HG03066 (cell line): Measurements from ENCODE around the gene SDE2.
A peak's percentile ranks its signal among the peaks of the same experiment; 100 is the strongest.
"Not testable (repeated sequence)": the region's sequence is repeated elsewhere in the genome, so short reads cannot be mapped to it uniquely, and the experiment has no call there.

Experiments
- ATAC-seq: cut with Tn5 transposase; IDR thresholded peaks from one replicate; pipeline ENCODE4 v1.9.1; 2021; ENCODE audit warnings: low read depth; ENCODE audit not compliant: unreplicated experiment

Gene SDE2

GRCh38 chr1:225979421-225979820 lies 19.7 kb downstream of the SDE2 start:
- ATAC-seq: no peak

GRCh38 chr1:225977937-225978748 lies 21.0 kb downstream of the SDE2 start:
- peak; percentile 75 for ATAC-seq

- not testable (repeated sequence) for ATAC-seq
Observed at GRCh38 chr1:225975146-225975545, 24.0 kb downstream of the SDE2 start.

- ATAC-seq: no peak
Observed at GRCh38 chr1:225974454-225974853, 24.7 kb downstream of the SDE2 start.

- ATAC-seq: no peak
Observed at GRCh38 chr1:225973158-225973557, 26.0 kb downstream of the SDE2 start.

- ATAC-seq: no peak
Observed at GRCh38 chr1:225972344-225973152, 26.6 kb downstream of the SDE2 start.

- ATAC-seq: not testable (repeated sequence)
Observed at GRCh38 chr1:225970592-225971157, 28.5 kb downstream of the SDE2 start.

GRCh38 chr1:225969751-225970150 lies 29.4 kb downstream of the SDE2 start:
- not testable (repeated sequence) for ATAC-seq

- no peak for ATAC-seq
Observed at GRCh38 chr1:225965231-225965630, 33.9 kb downstream of the SDE2 start.

GRCh38 chr1:225963735-225964530 lies 35.2 kb downstream of the SDE2 start:
- ATAC-seq: no peak

GRCh38 chr1:225962440-225962975 lies 36.6 kb downstream of the SDE2 start:
- ATAC-seq: no peak

GRCh38 chr1:225961659-225962439 lies 37.3 kb downstream of the SDE2 start:
- ATAC-seq: no peak

GRCh38 chr1:225958041-225958440 lies 41.1 kb downstream of the SDE2 start:
- ATAC-seq: no peak

- ATAC-seq: no peak
Observed at GRCh38 chr1:225954753-225955152, 44.4 kb downstream of the SDE2 start.

- ATAC-seq: no peak
Observed at GRCh38 chr1:225953315-225953714, 45.8 kb downstream of the SDE2 start.

- no peak for ATAC-seq
Observed at GRCh38 chr1:225950905-225951497, 48.1 kb downstream of the SDE2 start.

- ATAC-seq: no peak
Observed at GRCh38 chr1:225949041-225949440, 50.1 kb downstream of the SDE2 start.

- ATAC-seq: no peak
Observed at GRCh38 chr1:225946803-225947202, 52.3 kb downstream of the SDE2 start.

- no peak for ATAC-seq
Observed at GRCh38 chr1:225946082-225946620, 53.0 kb downstream of the SDE2 start.
